B cell (primary cell): ENCODE data around the gene SAMD4A. TPM values are rescaled to one million over a fixed set of nuclear protein-coding genes. Genes with fewer than 3 reads are reported as not detected.

ENCODE experiments used
- ATAC-seq: fragments of 200-7000 bp; cut with Tn5 transposase; one replicate; pipeline ENCODE4 v1.10.0; 2021; ENCODE audit warnings: low read depth, mild to moderate bottlenecking, moderate number of reproducible peaks, moderate library complexity
- CTCF ChIA-PET: fragments of 350-600 bp; sonication (Branson Sonifier 250); formaldehyde crosslinking; loops from one replicate; lab custom pipeline; 2021; ENCODE audit warnings: antibody characterized with exemption, inconsistent platforms; lab: Charles Lee
- POLR2A ChIA-PET: fragments of 350-600 bp; sonication (Branson Sonifier 250); formaldehyde crosslinking; loops from one replicate; lab custom pipeline; 2021; ENCODE audit warnings: antibody characterized with exemption; lab: Charles Lee
- DNase-seq: peaks from one replicate; pipeline ENCODE4 v3.0.0; 2013
- H2AFZ ChIP-seq: 2 replicates; pipeline ENCODE4 v1.6.1; 2012; ENCODE audit warnings: mild to moderate bottlenecking, low read depth, low read length; ENCODE audit not compliant: insufficient read depth, poor library complexity, severe bottlenecking
- H3K27ac ChIP-seq, 2 donors: 1 replicate in 1 of 2; 2 replicates in 1 of 2; pipeline ENCODE4 v1.5.1; 2012 to 2013; ENCODE audit warnings: low read length in 2 of 2, mild to moderate bottlenecking in 2 of 2, moderate library complexity in 1 of 2
- H3K27me3 ChIP-seq, 4 experiments: fragments of 200-600 bp in 1 of 4; sonication (generic) in 1 of 4; replicated peaks in 1 of 4; 1 replicate in 2 of 4; 2 replicates in 2 of 4; pipeline versions ENCODE4 v1.6.1 to v1.7.0; 2013 to 2016; ENCODE audit warnings: low read length in 3 of 4, mild to moderate bottlenecking in 2 of 4, mixed read lengths in 1 of 4, moderate library complexity in 1 of 4; ENCODE audit not compliant: insufficient read depth in 4 of 4, control insufficient read depth in 3 of 4; ENCODE audit errors: control extremely low read depth in 1 of 4
- H3K36me3 ChIP-seq, 2 experiments: replicated peaks in 1 of 2; 1 replicate in 1 of 2; 2 replicates in 1 of 2; pipeline versions ENCODE4 v1.6.1 to v1.7.1; 2013; ENCODE audit warnings: low read length in 1 of 2; ENCODE audit not compliant: insufficient read depth in 2 of 2, control insufficient read depth in 1 of 2; ENCODE audit errors: control extremely low read depth in 1 of 2, extremely low read depth in 1 of 2
- H3K4me1 ChIP-seq, 2 donors: fragments of 200-600 bp in 1 of 2; sonication (generic) in 1 of 2; 1 replicate in 1 of 2; 2 replicates in 1 of 2; pipeline versions ENCODE4 v1.5.1 to v1.6.1; 2013 to 2017; ENCODE audit warnings: low read length in 2 of 2; ENCODE audit not compliant: control insufficient read depth in 2 of 2, insufficient read depth in 2 of 2
- H3K4me2 ChIP-seq: replicated peaks from 2 replicates; pipeline ENCODE3; 2012; ENCODE audit warnings: mild to moderate bottlenecking, low read depth, low read length; ENCODE audit not compliant: poor library complexity, severe bottlenecking
- H3K4me3 ChIP-seq, 5 experiments: fragments of 200-600 bp in 1 of 5; sonication (generic) in 1 of 5; 1 replicate in 3 of 5; 2 replicates in 2 of 5; pipeline versions ENCODE4 v1.5.1 to v1.7.0; 2011 to 2016; ENCODE audit warnings: low read length in 4 of 5, mild to moderate bottlenecking in 4 of 5, low read depth in 2 of 5, control low read depth in 1 of 5, moderate library complexity in 1 of 5; ENCODE audit not compliant: insufficient read depth in 1 of 5; ENCODE audit errors: control extremely low read depth in 1 of 5, extremely low read depth in 1 of 5
- H3K79me2 ChIP-seq: fragments of 200-600 bp; sonication (generic); one replicate; pipeline ENCODE4 v1.6.0; 2016; ENCODE audit warnings: low read length; ENCODE audit not compliant: control insufficient read depth, insufficient read depth
- H3K9ac ChIP-seq: fragments of 200-600 bp; sonication (generic); 2 replicates; pipeline ENCODE4 v1.6.1; 2017; ENCODE audit warnings: mild to moderate bottlenecking, low read length, moderate library complexity
- H3K9me3 ChIP-seq, 3 donors: one replicate each; pipeline versions ENCODE4 v1.6.1 to v1.7.1; 2013; ENCODE audit warnings: low read length in 2 of 3; ENCODE audit not compliant: control insufficient read depth in 2 of 3, insufficient read depth in 1 of 3; ENCODE audit errors: control extremely low read depth in 1 of 3
- H4K20me1 ChIP-seq: 2 replicates; pipeline ENCODE4 v1.6.0; 2012; ENCODE audit warnings: mild to moderate bottlenecking, low read length; ENCODE audit not compliant: insufficient read depth, control insufficient read depth, poor library complexity, severe bottlenecking
- H3K27ac Mint-ChIP-seq: one replicate; pipeline ENCODE4 v1.8.0; 2021; ENCODE audit warnings: mixed read lengths
- H3K27me3 Mint-ChIP-seq: one replicate; pipeline ENCODE4 v1.8.0; 2021; ENCODE audit warnings: mixed read lengths
- H3K4me1 Mint-ChIP-seq: one replicate; pipeline ENCODE4 v1.8.0; 2021; ENCODE audit warnings: mixed read lengths
- H3K4me3 Mint-ChIP-seq: one replicate; pipeline ENCODE4 v1.8.0; 2021; ENCODE audit warnings: mixed read lengths
- H3K9me3 Mint-ChIP-seq: one replicate; pipeline ENCODE4 v1.8.0; 2022; ENCODE audit warnings: mixed read lengths; ENCODE audit not compliant: insufficient read depth
- CTCF ChIP-seq: fragments of 200-600 bp; IDR thresholded peaks from one replicate; pipeline ENCODE4 v1.8.0; 2022; ENCODE audit warnings: antibody characterized with exemption, mild to moderate bottlenecking
- EZH2 ChIP-seq: IDR thresholded peaks from 2 replicates; pipeline ENCODE4 v1.6.1; 2012; ENCODE audit warnings: borderline replicate concordance, low read depth, mild to moderate bottlenecking, moderate library complexity, low read length; ENCODE audit not compliant: insufficient read depth, poor library complexity, severe bottlenecking
- WGBS: methylation state at CpG from one replicate; pipeline ENCODE4 v1.1.5; 2013; ENCODE audit warnings: missing lambda C conversion rate; ENCODE audit not compliant: insufficient coverage; 5-methylcytosine and 5-hydroxymethylcytosine counted together
- intact Hi-C: fragments of 100-400 bp; cut with micrococcal nuclease; formaldehyde crosslinking; loops from one replicate; pipeline ENCODE4 v1.10.0; 2022
- polyA plus RNA-seq: library from polyadenylated mRNA; depleted of rRNA; stranded (reverse); fragments of >200 nt; gene quantifications from 2 replicates; pipeline ENCODE4 v1.2.3, GENCODE V29; 2012
- total RNA-seq, 2 donors: library from RNA; stranded (reverse); fragments of 120-200 nt in 1 of 2; gene quantifications; 1 replicate in 1 of 2; 2 replicates in 1 of 2; pipeline versions ENCODE4 v1.2.3 to v1.2.4, GENCODE V29; 2013 to 2022

The SAMD4A gene
- total and polyA plus RNA-seq, 2 donors (not counting 1 experiment from before 2014, with no cell fraction given), result 5.7 to 13.7 TPM

GRCh38 chr14:54837508-54838149, 270.7 kb downstream of the SAMD4A start:
- H3K4me3 ChIP-seq, result no peak overlapping the region
- CTCF ChIA-PET, result no interaction called here
- H3K79me2 ChIP-seq, result no peaks in the 10 kb centered on the region
- POLR2A ChIA-PET, result no interaction called here
- no peak overlapping the region for H3K9ac ChIP-seq
- Mint-ChIP-seq H3K4me1 (no peaks in the 10 kb centered on the region), H3K9me3 (no peaks in the 10 kb centered on the region), H3K4me3 (no peak overlapping the region), H3K27me3 (no peaks in the 10 kb centered on the region), H3K27ac (no peak overlapping the region)
- intact Hi-C loops, result no loop called here
- no peaks in the 10 kb centered on the region for H3K4me1 ChIP-seq
- H3K27me3 ChIP-seq, result no peaks in the 10 kb centered on the region
- H3K36me3 ChIP-seq, result peaks cover 0 to 10% of the 10 kb centered on the region in 2 experiments
- no peaks in the 10 kb centered on the region for H4K20me1 ChIP-seq
- DNase-seq (no peak), ATAC-seq (no peak)
- no peaks in the 10 kb centered on the region for H3K9me3 ChIP-seq
- no peak overlapping the region for H3K4me2 ChIP-seq
- H2AFZ ChIP-seq, result no peak overlapping the region
- TF ChIP-seq EZH2 (no peak), CTCF (no peak)
- no CpG with 5 or more reads among the region's 2 CpGs for WGBS
- no peak overlapping the region for H3K27ac ChIP-seq

- ATAC-seq, result no peak
- 98% methylated on average over 7 of the region's 10 CpGs for WGBS
- TF ChIP-seq CTCF, result no peak
- TF ChIP-seq EZH2, result no peak
- Mint-ChIP-seq H3K4me1 (no peaks in the 10 kb centered on the region), H3K27me3 (no peaks in the 10 kb centered on the region), H3K27ac (no peak overlapping the region), H3K4me3 (no peak overlapping the region), H3K9me3 (no peaks in the 10 kb centered on the region)
- Histone ChIP-seq H3K79me2 (no peaks in the 10 kb centered on the region), H3K27me3 (no peaks in the 10 kb centered on the region), H4K20me1 (no peaks in the 10 kb centered on the region), H3K9me3 (no peaks in the 10 kb centered on the region), H3K4me2 (no peak overlapping the region), H3K4me3 (no peak overlapping the region), H3K4me1 (no peaks in the 10 kb centered on the region), H3K9ac (no peak overlapping the region), H3K27ac (no peak overlapping the region), H2AFZ (no peak overlapping the region), H3K36me3 (peaks cover 0 to 10% of the 10 kb centered on the region in 2 experiments)
- ChIA-PET POLR2A (no interaction called here), CTCF (no interaction called here)
- no peak for DNase-seq
- intact Hi-C loops, result no loop called here
Observed at GRCh38 chr14:54838931-54839512, 272.1 kb downstream of the SAMD4A start.
